Myocyte (in vitro differentiated cells): ENCODE measurements around the gene HDDC3. TPM values are rescaled to one million over a fixed set of nuclear protein-coding genes. Genes with fewer than 3 reads are reported as not detected.

Experiments used
- DNase-seq: peaks from one replicate; pipeline ENCODE4 v3.0.0-alpha.2; 2012; ENCODE audit warnings: low read depth
- total RNA-seq: library from RNA; depleted of rRNA; stranded (reverse); fragments of >200 nt; gene quantifications from 2 replicates; pipeline ENCODE4 v1.2.3, GENCODE V29; 2014

The HDDC3 gene
- total RNA-seq, 1 donor from 2014 or later = 8.9 TPM

DNA sequence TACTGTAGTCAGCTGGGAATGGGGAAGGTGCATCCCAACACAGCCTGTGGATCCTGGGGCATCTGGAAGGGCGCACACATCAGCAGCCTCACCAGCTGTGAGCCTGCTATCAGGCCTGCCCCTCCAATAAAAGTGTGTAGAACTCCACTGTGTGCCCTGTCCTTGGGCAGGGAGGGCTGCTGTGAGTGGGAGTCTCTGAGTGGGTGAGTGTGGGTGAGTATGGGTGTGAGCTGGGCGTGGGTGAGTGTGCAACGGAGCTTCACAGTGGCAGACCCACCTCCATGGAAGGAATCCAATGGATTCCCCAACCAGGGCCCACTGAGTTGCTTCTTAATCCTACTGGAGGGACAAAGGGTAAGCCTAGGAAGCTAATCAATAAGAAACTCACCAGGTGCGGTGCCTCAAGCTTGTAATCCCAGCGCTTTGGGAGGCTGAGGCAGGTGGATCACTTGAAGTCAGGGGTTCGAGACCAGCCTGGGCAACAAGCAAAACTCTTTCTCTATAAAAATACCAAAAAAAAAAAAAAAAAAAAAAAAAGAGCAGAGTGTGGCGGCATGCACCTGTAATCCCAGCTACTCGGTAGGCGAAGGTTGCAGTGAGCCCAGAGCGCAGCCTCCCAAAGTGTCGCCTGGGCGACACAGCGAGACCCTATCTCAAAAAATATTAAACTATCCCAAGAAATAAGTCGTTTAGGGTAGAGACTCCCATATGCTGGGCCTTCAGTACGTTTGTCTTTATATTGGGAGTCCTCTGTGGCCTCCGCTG is 21.8 kb upstream of the HDDC3 start:
- DNase-seq = no peak

DNA sequence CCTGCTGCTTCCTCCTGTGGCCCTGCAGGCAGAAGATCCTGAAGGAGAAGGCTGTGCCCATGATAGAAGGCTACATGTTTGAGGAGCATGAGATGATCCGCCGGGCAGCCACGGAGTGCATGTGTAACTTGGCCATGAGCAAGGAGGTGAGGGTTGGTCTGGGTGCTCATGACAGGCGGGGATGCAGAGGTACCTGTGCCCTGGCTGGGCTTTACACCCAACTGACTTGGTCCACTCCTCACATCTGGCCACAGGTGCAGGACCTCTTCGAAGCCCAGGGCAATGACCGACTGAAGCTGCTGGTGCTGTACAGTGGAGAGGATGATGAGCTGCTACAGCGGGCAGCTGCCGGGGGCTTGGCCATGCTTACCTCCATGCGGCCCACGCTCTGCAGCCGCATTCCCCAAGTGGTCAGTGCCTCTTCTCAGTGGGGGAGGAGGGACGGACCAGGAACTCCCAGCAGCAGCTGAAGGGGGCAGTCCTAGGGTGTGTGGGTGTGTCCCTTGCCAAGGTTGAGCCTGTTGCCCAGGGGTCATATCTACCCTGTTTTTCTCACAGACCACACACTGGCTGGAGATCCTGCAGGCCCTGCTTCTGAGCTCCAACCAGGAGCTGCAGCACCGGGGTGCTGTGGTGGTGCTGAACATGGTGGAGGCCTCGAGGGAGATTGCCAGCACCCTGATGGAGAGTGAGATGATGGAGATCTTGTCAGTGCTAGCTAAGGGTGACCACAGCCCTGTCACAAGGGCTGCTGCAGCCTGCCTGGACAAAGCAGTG is 20.7 kb upstream of the HDDC3 start:
- no peak for DNase-seq

DNA sequence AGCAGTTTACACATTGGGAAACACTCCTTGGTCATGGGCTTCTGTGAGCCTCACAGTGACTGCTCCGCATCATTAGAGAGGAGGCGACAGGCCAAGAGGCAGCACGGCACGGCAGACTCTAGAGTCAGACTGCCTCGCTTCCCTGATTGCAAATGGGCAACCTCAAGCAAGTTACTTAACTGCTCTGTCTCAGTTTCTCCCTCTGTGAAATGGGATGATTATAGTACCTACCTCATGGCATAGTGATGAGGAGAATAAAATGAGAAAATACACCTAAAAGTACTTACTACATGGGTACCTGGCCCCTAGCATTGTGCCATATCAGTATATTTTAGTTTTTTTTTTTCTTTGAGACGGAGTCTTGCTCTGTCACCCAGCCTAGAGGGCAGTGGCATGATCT is 18.3 kb upstream of the HDDC3 start:
- no peak for DNase-seq

DNA sequence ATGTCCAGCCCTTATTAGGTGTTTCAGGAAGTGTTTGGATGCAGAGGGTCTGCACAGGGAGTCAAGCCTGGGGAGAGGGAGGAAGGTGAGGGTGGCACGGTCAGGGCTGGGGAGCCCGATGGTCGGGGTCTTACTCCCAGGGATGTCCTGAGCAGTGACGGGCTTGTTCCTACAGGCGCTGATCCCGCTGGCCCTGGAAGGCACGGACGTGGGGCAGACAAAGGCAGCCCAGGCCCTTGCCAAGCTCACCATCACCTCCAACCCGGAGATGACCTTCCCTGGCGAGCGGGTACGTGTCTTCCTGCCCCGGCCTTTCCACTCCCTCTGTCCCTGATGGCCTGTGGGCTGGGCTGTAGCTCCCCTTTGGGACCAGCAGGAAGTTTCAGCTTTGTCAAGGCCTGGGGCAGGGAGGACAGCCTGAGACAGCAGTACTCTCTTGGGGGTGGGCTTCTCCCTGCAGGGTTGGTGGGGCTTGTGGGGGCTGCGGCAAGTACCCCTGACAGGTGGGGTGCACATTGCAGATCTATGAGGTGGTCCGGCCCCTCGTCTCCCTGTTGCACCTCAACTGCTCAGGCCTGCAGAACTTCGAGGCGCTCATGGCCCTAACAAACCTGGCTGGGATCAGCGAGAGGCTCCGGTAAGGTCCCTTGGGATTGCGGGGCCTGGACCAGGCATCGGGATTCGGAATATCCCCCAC is 17.8 kb upstream of the HDDC3 start:
- DNase-seq = no peak

DNA sequence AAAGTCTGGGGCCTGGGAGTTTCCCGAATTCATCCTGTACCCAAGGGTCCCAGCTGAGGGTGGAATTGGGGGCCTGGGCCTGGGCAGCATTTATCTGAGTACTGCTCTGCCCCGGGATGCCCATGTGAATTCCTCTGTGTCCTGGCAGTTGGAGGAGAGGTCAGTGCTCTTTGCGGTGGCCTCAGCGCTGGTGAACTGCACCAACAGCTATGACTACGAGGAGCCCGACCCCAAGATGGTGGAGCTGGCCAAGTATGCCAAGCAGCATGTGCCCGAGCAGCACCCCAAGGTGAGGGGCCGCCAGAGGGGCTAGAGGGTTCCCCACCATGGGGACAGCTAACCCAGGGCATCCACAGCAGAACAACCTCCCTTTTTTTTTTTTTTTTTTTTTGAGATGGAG is 16.2 kb upstream of the HDDC3 start:
- no peak for DNase-seq

DNA sequence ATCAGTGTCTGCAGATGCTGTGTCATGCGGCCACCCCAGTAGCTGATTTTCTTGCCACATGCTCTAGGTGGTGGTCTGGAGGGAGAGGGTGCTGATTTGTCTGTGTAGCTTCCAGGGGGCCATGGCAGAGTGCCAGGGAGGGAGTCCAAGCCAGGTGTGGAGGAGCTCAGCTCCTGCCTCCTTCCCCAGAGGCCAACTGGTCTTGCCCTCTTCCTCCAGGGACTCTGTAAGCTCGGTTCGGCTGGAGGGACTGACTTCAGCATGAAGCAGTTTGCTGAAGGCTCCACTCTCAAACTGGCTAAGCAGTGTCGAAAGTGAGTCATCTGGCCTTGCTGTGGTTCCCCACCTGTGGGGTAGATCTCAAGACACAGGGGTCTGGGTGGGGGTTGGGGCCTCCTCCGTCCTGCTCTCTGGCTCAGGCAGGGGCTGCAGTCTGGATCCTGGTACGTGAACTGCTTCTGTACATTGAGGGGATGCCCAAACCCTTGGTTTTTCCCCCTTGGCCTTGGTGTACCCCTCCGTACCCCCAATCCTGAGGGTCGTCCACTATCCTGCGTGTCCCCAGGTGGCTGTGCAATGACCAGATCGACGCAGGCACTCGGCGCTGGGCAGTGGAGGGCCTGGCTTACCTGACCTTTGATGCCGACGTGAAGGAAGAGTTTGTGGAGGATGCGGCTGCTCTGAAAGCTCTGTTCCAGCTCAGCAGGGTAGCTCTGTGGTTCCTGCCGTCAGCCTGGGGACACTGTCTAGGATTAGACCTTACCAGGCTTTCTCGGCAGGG is 15.4 kb upstream of the HDDC3 start:
- DNase-seq = no peak

DNA sequence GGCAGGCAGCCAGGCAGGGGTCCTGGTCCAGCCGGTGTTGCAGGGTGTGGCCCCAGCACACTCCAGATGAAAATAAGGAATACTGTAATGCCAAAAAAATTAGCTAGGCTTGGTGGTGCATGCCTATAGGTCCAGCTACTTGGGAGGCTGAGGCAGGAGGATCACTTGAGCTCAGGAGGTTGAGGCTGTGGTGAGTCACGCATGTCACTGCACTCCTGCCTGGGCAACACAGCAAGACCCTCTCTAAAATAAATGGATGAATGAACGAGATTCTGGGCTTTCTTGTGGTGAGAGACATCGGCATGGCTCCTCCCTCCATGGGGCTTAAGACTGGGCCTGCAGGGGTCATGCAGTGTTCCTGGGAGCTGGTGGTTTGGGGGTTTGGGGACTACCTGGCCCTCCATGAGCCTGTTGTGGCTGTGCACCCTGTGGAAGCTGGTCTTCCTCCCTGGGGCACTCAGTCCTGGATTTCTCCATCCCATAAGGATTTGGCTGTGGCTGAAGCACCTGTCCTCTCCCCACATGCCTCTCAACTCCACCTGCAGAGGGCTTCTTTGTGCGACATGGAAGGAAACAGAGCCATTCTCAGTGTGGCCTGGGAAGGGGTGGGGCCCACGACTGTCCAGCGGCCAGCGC is 14.7 kb upstream of the HDDC3 start:
- DNase-seq = no peak

DNA sequence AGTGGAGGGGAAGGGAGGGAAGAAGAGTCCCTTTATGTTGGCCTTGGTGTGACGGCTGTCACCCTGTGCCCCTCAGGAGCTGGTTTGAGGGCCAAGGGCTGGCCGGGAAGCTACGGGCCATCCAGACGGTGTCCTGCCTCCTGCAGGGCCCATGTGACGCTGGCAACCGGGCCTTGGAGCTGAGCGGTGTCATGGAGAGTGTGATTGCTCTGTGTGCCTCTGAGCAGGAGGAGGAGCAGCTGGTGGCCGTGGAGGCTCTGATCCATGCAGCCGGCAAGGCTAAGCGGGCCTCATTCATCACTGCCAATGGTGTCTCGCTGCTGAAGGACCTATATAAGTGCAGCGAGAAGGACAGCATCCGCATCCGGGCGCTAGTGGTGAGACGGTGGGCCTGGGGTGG is 14.2 kb upstream of the HDDC3 start:
- DNase-seq = no peak

DNA sequence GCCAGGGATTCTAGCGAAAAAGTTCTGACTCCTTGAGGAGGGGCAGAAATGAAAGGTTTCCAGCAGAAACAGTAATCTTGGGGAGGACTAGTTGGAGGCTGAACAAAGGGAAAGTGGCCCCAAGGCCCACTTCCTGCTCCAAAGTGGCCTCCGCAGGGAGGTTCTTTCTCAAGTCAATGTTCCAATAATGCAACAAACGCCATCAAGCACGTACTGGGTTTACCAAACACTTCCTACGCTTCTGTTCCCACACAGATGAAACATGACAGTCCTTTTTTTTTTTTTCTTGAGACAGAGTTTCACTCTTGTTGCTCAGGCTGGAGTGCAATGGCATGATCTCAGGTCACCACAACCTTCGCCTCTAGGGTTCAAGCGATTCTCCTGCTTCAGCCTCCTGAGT is 12.7 kb upstream of the HDDC3 start:
- no peak for DNase-seq

DNA sequence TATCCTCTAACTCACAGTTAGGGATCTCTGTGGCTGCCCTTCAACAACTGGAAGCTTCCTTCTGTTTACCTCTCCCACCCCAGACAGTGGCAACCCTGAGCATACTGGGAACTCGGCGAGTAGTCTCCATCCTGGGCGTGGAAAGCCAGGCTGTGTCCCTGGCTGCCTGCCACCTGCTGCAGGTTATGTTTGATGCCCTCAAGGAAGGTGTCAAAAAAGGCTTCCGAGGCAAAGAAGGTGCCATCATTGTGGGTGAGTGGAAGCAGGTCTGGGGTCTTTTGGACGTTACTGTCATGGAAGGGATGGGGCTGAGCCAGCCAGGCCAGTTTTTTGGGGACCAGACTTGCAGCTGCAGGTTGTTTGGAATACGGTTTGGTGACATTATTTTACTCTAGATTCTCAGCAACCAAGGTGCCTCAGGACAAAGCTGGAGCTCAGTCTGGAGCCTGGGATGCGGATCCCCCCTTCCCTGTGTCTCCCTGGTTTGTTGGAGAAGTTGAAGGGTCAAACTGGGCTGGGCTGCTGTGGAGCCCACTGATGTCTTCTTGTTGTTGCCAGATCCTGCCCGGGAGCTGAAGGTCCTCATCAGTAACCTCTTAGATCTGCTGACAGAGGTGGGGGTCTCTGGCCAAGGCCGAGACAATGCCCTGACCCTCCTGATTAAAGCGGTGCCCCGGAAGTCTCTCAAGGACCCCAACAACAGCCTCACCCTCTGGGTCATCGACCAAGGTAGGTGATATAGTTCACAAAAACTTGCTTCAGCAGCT is 10.2 kb upstream of the HDDC3 start:
- no peak for DNase-seq

DNA sequence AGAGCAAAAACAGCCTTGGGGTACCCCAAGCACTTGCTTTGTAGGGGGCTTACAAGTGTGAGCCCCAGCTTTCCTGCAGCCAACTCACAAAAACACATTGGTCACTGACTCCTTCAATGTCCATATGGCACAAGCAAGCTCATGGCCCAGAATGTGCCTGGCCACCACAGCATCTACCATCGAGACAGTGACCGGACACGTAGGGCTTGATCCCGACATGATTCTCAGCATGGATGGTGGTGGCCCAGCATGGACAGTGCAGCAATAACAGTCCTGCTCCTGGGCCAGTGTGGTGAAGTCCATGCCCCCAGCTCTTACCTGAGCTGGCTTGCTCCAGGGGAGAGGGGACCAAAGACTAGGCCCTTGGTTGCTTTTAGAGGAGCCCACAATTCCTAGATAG is 8.7 kb upstream of the HDDC3 start:
- DNase-seq = no peak

DNA sequence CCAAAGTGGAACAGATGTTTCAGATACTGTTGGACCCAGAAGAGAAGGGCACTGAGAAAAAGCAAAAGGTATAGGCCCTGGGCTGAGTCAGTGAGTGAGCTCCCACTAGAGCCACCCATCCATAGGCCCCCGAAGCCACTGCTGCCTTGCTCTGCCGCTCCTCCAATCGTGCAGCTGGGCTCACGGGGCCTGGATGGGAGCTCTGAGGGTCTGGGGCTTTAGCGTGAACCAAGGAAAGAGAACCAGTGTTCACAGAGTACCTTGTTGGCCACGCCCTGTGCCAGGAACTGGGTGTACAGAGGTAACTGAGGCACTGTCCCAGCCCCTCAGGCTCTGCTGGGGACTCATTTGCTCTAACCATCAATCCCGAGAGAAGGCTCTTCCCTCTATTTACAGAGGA is 7.4 kb upstream of the HDDC3 start:
- DNase-seq = no peak

DNA sequence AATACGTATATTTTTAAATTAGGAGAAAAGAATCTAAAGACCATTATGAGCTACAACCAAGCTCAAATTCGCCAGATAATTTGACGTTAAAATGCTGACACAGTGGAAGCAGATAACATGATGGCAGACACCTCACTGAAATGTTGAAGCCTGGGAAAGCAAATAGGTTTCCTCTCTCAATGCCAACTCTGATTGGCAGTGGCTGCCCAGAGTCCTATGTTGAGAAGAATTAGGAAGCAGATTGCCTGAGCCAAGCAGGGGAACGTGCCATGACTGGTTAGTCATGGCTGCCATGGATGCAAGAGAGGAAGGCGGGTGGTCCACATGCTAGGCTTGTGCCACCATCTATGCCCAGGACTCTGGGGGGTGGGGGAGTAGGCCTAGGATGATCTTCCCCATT is 5.9 kb upstream of the HDDC3 start:
- DNase-seq = no peak

DNA sequence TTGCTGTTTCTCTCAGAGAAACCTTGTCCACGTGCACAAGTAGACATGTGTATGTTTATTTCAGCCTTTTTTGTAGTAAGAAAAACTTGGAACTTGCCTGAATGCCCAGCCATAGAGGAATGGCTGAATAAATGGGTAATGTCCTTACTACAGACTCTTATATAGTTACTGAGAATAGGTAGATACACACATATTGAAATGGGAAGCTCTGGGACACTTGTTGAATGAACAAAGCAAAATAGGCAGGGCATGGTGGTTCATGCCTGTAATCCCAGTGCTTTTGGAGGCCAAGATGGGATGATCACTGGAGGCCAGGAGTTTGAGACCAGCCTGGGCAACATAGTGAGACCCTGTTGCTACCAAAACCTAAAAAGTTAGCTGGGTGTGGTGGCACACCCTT is 4.5 kb upstream of the HDDC3 start:
- DNase-seq = no peak

DNA sequence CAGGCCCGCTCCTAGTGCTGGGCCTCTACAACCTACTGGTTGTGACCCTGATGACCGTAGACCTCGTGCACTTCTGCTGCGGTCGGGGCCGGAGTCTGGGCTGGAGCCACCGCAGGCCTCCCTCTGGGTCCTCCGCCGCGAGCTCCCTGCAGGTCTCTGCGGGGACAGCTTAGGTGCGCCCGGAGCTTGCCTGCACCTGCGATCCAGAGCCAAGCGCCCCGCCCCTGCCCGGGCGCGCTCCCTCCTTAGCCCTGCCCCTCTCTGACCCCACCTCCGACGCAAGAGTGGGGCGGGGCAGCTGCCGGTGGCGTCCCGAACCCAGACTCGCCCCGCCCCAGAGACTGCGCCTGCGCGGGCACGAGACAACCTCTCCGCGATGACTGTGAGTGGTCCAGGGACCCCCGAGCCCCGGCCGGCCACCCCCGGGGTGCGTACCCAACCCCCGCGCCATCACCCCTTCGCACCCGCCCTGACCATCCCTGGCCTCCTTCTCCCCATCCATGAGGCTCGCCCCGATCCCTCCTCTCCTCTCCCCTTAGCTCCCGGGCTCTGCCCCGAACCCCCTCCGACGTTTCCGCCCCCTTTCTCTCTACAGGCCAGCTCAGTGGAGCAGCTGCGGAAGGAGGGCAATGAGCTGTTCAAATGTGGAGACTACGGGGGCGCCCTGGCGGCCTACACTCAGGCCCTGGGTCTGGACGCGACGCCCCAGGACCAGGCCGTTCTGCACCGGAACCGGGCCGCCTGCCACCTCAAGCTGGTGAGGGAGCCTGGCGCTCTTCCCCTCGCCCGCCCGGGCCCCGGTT is 2.8 kb upstream of the HDDC3 start, which contains the start of gene UNC45A:
Gene UNC45A (plus strand): TSS at position 337 of the 803 bp plus-strand sequence. CDS start 40 bp downstream, at position 377.
- peak; percentile 89 for DNase-seq

DNA sequence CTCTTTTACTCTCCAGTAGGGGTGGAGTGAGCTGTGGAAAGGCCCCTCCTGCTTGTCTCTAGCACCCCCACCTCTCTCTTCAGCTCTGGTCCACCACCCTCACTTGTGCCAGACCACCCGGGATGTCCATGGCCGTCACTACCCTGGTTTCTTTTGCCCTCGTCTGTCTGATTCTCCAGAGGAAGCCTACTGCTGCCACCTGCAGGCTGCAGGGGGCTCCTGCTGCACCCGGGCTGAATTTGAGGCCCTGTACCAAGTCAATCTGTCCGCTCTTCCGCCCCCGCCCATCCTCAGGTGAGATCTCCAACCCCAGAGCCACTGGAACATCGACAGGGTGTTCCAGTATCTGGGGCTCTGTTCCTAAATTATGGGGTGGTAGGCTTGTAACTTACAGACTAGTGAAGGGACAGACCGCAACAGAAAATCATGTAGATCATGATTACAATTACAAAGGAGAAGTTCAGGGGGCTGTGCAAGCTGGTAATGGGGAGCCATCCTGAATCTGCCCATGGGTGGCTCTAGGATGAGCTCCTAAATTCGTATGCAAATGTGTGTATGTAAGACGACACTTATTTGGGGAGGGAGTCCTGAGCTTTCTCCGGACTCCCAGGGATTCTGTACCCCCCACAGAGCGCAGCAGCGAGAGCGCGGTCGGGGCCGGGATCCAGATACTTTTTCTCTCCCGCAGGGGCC is 2.1 kb upstream of the HDDC3 start:
- DNase-seq = peak; percentile 87

DNA sequence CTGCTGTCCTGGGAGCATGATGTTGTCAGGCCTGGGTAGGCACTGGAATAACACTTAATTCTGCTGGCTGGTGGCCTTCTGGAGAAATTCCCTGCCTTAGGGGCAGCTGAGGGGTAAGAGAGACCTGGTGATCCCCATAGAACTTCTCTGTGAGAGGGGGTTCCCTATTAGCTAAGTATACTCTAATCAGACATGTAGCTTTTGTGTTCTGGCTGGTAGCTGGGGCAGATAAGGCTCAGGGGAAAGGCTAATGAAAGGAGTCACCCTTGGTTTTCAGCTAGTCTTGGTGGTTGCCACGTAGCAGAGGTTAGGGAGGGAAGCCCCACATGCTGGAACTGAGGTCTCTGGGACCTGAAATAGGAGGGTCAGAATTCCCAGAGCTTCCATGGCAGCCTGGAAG is 952 bp upstream of the HDDC3 start:
- no peak for DNase-seq

DNA sequence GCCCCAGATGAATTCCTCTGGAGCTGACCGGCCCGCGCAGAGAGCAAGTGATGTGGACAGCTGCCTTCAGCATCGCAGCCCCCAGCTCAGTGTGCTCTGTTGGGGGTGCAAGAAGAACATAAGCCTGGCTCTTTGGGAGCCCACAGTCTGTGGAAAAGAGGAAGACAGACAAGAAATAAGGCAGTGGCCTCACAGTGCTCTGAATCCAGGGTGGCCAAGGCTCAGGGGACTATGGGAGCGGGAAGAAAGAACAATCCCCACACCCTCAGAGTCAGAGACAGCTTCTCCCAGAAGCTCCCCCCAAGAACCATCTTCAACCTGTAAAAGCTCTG is 277 bp upstream of the HDDC3 start:
- DNase-seq = no peak

DNA sequence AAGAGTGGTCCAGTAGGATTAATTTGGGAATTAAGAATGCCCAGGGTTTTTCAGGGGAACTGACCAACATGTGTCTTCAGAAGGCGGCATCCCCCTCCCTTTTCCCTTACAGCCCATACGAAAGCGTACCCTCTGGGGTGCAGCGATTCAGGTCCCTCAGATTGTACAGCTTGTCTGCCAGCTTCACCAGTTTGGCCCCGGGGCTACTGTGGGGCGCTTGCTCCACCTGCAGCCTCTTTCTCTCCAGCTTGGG is 848 bp downstream of the HDDC3 start:
- no peak for DNase-seq
